Nucleus accumbens (tissue), 56 donors: ENCODE data around the gene OAT.

Experiments used
- DNase-seq, 56 donors: peaks; one replicate each; lab custom pipeline; 2025; lab: John Stamatoyannopoulos, UW

Gene OAT

DNA sequence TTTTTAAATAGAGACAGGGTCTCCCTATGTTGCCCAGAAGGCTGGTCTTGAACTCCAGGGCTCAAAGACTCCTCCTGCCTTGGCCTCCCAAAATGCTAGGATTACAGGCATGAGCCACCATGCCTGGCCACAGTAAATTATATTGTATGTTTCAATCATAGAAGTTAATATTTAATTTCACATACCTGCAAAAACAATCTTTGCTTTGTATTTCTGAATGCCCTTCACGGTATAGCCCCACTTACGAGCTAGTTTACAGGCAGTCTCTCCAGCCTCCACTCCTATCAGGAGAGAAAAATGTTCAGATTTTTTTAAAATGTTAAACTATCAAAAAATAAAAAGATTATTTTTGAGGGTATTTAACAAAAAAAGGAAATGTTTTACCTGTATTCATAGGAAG lies 10.4 kb downstream of the OAT start:
- no peak for DNase-seq

DNA sequence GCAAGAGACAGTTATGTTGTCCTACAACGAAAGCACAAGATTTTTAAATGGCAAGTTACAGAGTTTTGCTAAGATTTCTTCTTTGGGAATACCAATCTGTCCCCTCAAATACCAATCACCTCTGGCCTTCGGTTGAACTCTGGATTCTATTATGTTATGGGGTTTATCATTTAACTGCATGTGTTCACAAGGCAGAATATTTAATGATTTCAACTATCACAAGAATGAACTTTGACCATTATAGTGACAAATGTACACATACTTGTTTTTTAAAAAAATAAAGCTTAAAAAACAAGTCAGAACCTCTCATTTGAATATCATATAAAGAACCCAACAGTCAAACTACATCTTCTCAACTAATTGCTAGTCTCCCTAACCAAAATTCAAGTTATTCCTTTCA lies 11.3 kb downstream of the OAT start:
- no peak for DNase-seq

DNA sequence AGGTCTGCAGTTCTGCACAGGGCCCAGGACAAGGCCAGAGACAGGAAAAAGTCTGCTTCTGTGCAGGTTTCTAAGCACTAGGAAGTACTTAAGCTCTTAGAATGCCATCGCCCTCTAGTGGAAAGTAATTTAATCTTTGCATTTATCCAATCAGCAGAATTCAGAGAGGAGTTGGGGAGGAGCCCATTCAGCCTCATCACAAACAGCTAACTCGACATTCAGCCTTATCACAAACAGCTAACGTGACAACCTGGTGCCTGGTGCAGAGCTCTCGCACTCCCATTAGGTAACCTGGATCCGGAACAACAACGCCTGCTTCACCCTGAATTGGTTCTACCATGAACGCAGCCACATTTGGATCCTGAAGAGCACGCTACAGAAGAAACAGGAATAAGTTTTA lies 15.2 kb downstream of the OAT start:
- peak in 5 of 56 donors; percentile 6 to 19 (median 9) for DNase-seq

DNA sequence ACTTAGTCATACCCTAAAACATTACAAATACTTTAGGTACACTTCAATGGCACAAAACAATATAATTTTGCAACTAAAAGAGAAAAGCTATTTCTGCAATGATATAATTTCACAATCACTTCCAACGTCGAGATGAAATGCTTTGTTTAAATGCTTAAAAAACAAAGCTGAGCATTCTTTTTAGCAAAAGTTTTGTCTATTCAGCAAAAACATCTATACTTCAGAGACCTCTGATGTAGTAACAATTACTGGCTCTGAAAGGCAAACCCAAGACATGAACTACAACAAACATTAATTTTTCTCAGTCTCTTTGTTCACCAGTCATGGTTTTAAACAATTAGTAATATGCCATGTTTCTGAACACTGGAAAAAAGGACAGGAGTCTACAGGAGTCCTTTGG lies 16.4 kb downstream of the OAT start:
- DNase-seq = no peak

DNA sequence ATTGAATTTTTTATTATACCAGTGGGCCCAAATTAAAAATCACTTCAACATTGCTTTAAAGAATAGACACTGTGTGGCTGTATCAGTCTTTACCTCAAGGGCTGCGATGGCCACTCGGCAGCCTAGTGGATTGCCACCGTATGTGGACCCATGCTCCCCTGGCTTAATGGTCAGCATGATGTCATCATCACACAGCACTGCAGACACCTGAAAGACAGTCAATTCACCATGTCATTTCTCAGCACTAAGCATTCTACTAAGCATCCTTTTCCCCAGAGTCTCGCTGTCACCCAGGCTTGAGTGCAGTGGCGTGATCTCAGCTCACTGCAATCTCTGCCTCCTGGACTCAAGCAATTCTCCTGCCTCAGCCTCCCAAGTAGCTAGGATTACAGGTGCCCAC lies 17.1 kb downstream of the OAT start:
- DNase-seq = no peak

DNA sequence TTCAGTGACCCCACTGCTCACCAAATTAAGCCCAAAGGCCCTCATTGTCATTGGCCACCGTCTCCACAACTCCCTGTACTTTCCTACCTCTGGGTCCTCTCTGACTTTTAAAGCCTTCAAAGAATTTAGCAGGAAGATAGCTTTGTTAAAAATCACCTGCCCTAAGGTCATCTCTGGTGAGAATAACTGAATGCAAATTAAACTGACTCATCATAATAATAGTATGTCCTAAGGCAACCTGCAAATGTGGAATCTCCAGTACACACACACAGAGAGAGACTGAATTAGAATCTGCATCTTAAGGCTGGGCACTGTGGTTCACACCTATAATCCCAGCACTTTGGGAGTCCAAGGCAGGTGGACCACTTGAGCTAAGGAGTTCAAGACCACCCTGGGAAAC lies 24.1 kb downstream of the OAT start:
- no peak for DNase-seq

DNA sequence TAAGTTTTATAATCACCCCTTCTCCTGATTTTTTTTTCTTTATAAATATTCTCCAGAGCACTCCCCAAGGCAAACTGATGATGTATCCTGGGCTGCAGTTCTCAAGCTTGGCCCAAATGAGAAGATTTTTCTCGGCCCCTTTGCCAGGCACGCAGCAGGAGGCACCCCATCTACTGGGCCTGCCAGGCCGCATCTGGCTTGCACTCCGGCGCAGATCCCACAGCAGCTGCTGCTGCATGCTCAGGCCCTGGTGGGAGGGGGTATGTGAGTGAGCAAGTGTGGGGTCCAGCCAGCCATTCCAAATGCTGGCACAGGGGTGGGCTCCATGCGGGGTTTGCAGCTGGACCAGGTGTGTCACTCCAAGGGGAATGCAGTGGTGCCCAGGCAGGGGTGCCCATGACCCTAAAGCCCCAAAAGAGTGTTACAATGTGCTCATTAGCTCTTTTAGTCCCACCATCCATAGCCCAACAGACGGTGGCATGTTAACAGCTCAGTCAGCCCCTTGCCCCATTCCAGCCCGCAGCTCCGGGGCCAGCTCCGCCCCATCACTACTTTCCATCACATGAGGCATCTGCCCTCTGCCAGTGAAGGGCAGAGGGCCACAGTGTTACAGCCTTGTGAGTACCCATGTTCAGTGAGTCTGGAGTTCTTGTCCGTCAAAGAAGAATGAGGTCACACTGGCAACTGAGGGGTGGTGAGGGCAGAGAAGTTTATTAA lies 25.9 kb downstream of the OAT start:
- DNase-seq = no peak

DNA sequence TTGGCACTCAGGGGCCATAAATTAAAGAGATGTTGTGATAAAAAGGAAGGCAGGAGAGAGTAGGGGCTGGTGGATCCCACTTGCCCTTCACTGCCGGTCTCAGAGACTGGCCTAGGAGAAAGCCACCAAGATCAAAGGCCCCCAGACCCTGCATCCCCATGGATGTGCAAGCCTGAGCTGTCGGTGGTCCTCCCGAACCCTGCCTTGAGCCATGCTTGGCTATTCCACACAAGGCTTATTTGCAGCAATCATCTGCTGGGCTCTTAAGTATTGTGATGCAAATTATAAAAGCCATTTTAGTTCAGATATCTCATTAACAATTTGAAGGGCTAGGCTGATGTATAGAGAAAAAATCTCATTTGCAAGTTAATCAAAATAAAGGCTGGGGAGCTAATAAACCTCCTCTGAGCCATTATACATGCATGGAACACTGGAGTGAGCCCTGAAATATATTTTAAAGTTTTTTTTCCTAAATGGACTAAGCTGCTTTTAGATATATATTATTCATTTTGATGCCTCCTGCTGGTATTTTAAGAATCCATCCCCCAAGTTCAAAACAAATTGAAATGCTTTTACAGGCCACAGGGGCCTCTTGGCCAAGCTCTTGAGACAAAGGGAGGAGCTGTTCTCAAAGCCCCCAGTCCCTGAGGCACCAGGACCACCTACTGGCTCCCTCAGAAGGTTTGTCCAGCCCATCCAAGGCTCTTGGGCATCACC lies 28.1 kb downstream of the OAT start:
- DNase-seq = no peak

DNA sequence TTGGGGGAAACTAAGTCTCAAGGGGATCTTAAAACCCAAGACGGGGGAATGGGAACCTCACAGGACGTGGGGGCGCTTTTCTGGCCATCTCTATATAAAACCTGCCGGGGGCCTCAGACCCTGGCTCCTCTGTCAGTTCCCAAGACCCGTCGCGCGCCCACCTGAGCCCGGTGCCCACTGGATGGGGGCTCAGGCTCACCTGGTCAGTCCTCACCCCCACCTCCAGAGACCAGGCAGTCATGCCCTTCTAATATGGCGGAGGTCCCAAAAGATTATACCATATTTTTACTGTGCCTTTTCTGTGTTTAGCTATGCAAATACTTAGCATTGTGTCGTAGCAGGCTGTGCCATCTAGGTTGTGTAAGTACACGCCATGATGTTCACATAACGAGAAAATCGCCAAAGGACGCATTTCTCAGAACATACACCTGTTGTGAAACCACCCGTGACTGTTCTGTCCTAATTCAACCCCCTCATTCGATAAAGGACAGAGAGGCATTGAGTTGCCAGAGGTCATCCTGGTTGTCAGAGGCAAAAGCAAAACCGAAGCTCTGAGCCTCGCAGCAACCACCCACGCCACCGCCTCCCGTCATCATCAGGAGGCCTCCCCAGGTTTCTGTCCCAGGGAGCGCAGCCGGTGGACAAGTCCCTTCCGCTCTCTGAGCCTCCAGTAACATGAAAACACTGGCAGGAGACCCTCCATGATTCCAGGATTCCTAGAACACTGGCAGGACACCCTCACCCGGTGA lies 28.9 kb downstream of the OAT start:
- no peak for DNase-seq

DNA sequence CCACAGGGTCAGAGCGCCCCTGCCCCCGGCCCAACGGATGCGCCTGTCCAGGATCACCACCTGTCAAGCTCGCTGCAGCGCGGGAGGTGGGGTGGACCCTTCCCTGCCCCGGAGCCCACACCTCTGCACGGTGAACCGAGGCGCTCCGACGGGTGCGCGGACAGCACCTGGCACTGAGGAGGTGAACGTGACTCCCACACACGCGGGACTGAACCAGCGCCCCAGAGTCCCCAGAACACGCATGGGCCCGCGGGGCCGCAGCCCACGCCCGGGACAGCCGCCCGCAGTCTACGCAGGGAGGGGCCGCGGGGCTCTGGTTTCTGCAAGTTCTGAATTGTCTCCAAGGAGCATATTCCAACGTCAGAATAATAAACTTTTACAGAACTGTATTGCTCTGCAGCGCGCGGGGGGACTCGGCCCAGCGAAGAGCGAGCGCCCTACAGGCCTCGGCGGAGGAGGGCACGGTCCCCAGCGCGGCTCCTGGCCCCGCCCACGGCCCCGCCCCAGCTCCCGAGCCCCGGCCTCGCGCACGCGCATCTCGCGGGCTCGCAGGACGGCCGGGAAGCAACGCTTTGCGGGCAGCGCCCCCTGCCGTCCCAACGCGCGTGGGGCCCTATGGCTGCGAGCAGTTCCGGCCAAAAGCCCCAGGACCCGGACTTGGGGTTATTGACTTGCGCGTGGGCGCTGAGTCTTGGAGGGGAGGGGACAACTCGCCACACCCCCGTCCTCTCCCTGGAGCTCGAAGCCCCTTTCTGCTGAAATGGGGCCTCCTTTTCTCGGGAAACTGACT lies 29.7 kb downstream of the OAT start:
- peak in 55 of 56 donors; percentile 20 to 94 (median 77) for DNase-seq

DNA sequence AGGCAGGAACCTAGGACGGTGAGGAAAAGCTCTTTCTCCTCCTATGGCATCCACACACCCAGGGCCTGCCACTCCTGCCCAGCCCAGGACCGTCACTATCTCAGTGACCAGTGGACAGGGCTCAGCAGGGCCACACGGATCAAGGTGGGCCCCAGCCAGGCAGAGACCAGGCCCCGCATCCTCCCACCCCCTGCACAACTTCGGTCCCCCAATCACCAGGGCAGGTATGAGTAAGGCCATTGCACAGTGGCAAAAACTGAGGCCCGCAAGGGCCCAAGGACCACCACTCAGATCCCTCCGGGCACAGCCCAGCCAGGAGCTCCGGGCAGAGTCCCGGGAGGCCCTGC lies 30.3 kb downstream of the OAT start:
- no peak for DNase-seq

DNA sequence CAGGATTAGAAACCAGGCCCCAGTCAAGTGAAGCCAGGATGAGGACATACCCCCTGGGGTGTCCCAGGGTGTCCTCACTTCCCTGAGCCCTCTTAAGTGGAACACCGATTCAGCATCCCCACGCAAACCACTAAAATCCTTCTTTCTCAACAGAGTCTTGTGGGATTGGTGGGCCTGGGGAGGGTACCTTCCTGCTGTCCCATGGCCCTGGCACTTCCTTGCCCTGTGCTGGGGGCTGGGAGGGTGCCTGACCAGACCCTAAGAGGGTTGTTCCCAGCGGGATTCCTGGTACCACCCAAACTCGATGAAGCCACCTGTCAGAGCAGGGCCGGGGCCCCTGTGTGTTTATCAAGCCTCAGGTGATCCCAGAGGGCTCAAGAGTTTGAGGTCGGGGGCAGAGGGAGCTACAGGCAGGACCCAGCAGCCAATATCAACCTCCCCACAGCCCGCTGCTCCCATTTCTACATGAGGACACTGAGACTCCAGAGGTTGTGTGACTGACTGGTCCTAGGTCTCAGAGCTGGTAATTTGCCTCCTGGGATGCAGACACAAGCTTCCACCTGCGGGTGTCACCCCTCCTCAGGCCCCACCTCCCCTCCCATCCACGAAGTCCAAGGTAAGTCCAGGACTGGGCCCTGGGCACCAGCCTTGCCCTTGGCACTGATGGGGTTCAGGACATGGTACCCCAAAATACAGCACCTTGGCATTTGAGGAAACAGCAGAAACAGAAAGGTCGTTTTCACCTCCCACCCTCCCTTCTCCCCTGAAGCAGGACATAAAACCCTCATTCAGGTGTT lies 31.4 kb downstream of the OAT start:
- DNase-seq = no peak

DNA sequence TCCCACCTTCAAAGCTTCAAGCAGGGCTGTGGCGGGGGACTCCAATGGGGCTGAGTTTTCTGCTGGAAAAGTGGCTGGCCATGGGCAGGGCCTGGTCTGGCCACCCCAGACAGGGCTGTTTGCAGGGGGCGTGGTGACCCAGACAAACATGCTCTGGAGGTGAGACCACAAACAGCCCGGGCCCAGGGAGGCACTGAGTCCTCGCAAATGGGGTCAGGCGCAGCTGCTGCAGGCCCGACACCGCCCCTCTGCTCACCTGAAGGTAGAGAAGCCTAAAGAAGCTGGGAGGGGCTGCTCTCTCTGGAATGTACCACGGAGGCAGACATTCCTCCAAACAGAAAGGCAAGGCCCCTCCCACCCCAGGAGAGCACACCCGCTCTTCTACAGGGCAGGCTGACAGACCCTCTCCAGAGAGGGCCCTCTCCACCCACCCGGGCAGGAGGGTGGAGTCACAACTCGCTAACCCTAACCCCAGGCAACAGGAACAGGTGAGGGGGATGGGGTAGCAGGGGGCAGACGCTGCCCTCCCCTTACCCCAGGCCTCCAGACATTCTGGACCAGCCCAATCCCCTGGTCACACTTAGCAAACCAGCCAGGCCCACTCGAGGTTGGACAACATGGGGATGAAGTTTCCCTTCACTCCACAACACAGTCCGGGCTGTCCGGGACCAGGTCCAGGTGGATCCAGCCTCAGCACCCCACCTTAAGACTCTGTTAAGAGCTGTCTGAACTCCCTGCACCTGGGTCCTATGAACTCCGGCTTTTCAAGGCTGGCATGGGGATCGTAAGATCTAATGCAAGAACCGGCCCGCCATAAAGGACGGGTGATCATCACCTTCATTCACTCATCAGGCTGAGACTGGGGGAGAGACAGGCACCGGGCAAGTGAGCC lies 32.3 kb downstream of the OAT start:
- DNase-seq = no peak

DNA sequence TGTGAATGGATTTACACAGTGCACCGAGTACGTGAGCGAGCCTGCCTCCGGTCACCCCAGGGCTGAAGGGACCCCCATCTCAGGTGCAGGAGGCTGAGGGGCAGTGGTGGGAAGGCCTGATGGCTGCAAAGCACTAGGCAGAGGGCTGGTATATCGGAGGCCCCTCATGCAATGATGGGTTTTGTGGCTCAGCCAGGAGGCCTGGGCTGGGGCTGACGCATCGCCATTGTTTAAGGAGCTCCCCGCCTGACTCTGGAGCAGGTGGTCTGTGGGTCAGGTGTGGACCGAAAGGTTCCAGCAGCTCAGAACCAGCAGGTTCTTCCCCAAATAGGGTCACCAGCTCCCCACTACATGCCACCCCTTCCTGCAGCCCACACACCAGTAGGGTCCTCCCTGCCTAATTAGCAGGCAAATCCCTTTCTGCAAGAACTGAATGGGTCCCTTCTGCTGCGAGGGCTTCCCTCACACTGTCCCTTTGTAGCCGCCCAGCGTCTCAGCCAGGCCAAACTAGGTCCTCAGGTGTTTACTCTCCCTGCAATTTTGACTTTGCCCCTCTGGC lies 33.0 kb downstream of the OAT start:
- DNase-seq = no peak

DNA sequence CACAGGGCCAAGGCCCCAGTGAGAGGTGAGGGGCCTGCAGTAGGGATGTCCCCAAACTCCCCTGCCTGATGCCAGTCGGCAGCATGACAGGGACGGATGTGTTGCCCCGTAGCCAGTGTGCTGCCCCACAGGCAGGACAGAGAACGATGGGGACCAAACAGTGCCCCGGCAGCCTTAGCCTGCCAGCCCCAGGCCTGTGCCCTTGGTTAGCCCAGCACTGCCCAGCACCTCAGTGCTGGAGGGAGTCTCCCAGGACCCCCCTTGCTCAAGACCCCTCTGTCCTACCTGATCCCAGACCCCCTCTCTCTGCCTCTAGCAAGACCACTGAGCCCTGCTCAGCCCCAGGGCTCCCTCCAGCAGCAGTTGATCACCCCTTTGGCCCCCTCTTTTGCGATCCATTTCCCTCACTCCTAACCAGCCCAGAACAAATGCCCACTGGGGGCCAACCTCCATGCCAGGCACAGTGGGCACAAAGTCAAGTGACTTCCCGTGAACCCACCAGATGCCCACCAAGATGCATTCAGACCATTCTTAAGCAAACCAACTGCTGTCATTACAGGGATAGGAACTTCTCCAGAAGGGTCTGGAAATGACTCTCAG lies 34.0 kb downstream of the OAT start:
- DNase-seq = no peak

DNA sequence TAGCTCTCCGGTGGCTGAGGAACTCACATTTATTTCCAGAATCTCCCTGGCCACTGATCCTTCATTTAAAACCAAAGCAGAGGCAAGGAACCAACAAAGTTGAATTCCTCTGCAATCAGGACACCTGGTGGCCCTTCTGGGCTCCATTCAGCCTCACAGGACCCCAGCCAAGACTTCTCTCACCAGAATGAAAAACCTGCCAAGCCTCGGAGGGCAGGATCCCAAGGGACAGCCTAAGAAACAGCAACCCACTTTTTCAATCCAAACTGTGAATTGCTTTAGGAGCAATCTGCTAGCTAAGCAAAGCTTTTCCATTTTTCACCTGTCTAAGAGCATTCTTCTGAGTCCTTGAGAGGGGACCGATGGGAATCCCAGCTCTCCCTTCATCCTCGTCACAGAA lies 34.6 kb downstream of the OAT start:
- peak in 2 of 56 donors; percentile 10 to 38 for DNase-seq

DNA sequence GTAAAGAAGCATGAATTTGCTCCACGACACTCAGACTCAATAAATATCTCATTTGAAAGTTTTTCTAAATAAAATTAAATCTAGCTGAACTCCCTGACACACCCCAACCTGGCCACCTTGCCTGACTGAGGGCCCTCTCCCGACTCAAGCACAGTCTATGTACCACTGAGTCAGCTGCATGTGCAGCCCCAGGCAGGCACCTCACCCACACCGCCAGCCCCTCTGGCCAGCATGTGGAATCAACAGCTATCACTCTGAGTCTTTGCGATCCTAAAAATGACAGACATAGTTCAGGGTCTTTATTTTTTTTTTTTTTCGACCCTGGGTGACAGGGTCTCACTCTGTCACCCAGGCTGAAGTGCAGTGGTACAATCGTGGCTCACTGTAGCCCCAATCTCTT lies 35.2 kb downstream of the OAT start:
- no peak for DNase-seq

DNA sequence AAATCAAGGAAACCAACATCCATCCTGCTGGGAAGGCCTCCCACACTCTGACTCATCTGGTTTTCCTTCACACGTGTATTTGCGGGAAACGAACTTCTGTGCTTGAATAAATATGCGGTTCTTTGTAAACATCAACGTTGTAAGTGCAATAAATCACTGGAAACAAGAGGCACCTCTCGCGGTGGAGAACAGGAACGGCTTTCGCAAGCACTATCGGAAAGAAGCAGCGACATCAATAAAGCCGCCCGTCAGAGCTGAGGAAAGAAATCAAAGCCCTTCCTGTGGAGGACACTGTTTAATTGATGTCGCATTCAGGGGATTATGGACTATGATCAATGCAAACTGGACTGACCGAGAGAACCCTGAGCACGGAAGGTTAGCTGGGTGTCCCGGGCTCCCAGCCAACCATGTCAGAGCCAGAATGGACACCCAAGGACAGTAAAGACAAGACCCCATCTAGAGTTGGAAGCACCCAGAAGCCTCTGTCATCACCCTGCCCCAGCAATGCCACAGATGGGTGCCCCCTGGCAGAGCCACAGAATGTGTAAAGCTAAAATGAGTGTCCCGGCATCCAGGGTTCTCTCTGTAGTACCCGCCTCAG lies 37.6 kb downstream of the OAT start:
- DNase-seq = no peak
